22Rv1 (cell line): ENCODE measurements around the gene C1QTNF3.
"Not testable (repeated sequence)": the region's sequence is repeated elsewhere in the genome, so short reads cannot be mapped to it uniquely, and the experiment has no call there.

Source experiments
- CTCF ChIP-seq: fragments of 450-650 bp; IDR thresholded peaks from 2 replicates; pipeline ENCODE4 v1.5.1; 2017; ENCODE audit warnings: mild to moderate bottlenecking
- ZFX ChIP-seq: fragments of 450-650 bp; IDR thresholded peaks from 2 replicates; pipeline ENCODE4 v1.6.1; 2017; ENCODE audit warnings: antibody characterized with exemption, borderline replicate concordance

GRCh38 chr5:34074472-34074871 lies 31.5 kb upstream of the C1QTNF3 start:
- TF ChIP-seq CTCF, ZFX: not testable (repeated sequence)
